HEK293T (cell line): Measurements from ENCODE around the gene EML5.

Experiments
- CTCF ChIA-PET: fragments of 350-600 bp; formaldehyde crosslinking; extraction: SDS; loops from one replicate; lab custom pipeline; 2021; ENCODE audit warnings: antibody characterized with exemption, inconsistent platforms; lab: Yijun Ruan, JAX
- POLR2A ChIA-PET: fragments of 350-600 bp; formaldehyde crosslinking; extraction: SDS; loops from one replicate; lab custom pipeline; 2020; ENCODE audit warnings: antibody characterized with exemption, inconsistent platforms; lab: Yijun Ruan, JAX
- DNase-seq: peaks from one replicate; pipeline ENCODE4 v3.0.0; 2012; ENCODE audit warnings: mixed read lengths; ENCODE audit errors: extremely low spot score
- ARNT ChIP-seq: fragments of 450-650 bp; IDR thresholded peaks from 2 replicates; pipeline ENCODE4 v1.6.1; 2017; ENCODE audit warnings: mild to moderate bottlenecking
- BHLHE40 ChIP-seq: fragments of 450-650 bp; IDR thresholded peaks from 2 replicates; pipeline ENCODE4 v1.6.1; 2016; ENCODE audit warnings: mild to moderate bottlenecking, moderate library complexity, borderline replicate concordance
- CTBP1 ChIP-seq: fragments of 450-650 bp; IDR thresholded peaks from 2 replicates; pipeline ENCODE4 v1.6.1; 2016; ENCODE audit warnings: borderline replicate concordance
- ELF4 ChIP-seq: fragments of 450-650 bp; IDR thresholded peaks from 2 replicates; pipeline ENCODE4 v1.6.1; 2017; ENCODE audit warnings: antibody characterized with exemption
- FOXA1 ChIP-seq: fragments of 450-650 bp; IDR thresholded peaks from 2 replicates; pipeline ENCODE4 v1.6.1; 2016; ENCODE audit warnings: mild to moderate bottlenecking
- FOXK2 ChIP-seq: fragments of 450-650 bp; IDR thresholded peaks from 2 replicates; pipeline ENCODE4 v1.6.1; 2016; ENCODE audit warnings: mild to moderate bottlenecking
- FOXM1 ChIP-seq: fragments of 450-650 bp; IDR thresholded peaks from 2 replicates; pipeline ENCODE4 v1.6.1; 2017; ENCODE audit warnings: mild to moderate bottlenecking, borderline replicate concordance
- HDGF ChIP-seq: fragments of 450-650 bp; IDR thresholded peaks from 2 replicates; pipeline ENCODE4 v1.6.1; 2017; ENCODE audit warnings: antibody characterized with exemption, borderline replicate concordance
- L3MBTL2 ChIP-seq: fragments of 450-650 bp; conservative IDR thresholded peaks from 2 replicates; pipeline ENCODE4 v1.6.1; 2016; ENCODE audit warnings: mild to moderate bottlenecking
- LEF1 ChIP-seq: fragments of 450-650 bp; IDR thresholded peaks from 2 replicates; pipeline ENCODE4 v1.6.1; 2017; ENCODE audit warnings: mild to moderate bottlenecking, borderline replicate concordance
- NFRKB ChIP-seq: fragments of 450-650 bp; IDR thresholded peaks from 2 replicates; pipeline ENCODE4 v1.6.1; 2016; ENCODE audit warnings: mild to moderate bottlenecking, moderate library complexity
- PKNOX1 ChIP-seq: fragments of 450-650 bp; IDR thresholded peaks from 2 replicates; pipeline ENCODE4 v1.6.1; 2016
- SP1 ChIP-seq: fragments of 450-650 bp; IDR thresholded peaks from 2 replicates; pipeline ENCODE4 v1.6.1; 2017
- SUZ12 ChIP-seq: fragments of 450-650 bp; IDR thresholded peaks from 2 replicates; pipeline ENCODE4 v1.6.1; 2016; ENCODE audit warnings: mild to moderate bottlenecking
- TARDBP ChIP-seq: fragments of 450-650 bp; IDR thresholded peaks from 2 replicates; pipeline ENCODE4 v1.6.1; 2016
- ZNF384 ChIP-seq: fragments of 450-650 bp; IDR thresholded peaks from 2 replicates; pipeline ENCODE4 v1.6.1; 2016

EML5 gene

DNA sequence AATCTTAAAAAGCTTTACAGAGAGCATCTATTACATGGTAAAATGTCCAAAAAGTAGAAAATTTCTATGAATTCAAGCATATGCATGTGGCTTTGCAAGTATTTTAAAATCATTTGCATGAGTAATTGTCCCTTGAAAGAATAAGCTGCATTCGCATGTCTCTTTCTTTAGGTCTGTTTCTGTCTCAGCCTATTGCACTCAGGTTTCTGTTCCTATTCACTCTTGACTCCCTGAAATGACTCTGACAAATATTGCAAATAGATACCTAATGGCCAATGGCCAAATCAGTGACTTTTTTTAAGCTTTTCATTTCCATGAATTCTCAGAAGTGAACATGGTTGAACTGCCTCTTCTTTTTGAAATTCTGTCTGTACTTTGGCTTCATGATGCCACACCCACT is 25.3 kb upstream of the EML5 start:
- DNase-seq, result no peak
- POLR2A ChIA-PET, result no interaction called here
- no peak for TF ChIP-seq HDGF
- no peak for TF ChIP-seq PKNOX1
- no peak for TF ChIP-seq TARDBP
- TF ChIP-seq ZNF384, result no peak
- no peak for TF ChIP-seq L3MBTL2
- no peak for TF ChIP-seq SUZ12
- no peak for TF ChIP-seq BHLHE40
- TF ChIP-seq SP1, result no peak
- no peak for TF ChIP-seq FOXK2
- CTCF ChIA-PET, result no interaction called here

DNA sequence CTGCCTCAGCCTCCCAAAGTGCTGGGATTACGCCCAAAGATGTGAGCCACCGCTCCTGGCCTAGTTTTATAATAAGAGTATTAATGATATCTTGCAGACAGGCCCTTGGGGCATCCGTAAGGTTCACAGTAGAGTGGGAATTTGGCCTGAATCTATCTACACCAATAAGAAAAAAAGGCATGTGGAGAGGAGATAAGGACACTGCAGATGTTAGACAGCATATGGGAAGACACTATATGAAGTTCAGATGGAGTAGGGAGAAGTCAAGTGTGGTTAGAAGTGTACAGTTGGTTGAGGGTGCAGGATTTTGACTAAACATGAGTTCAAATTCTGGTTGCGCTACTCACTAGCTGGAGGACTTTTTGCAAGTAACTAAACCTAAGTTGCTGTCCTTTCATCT is 23.2 kb upstream of the EML5 start:
- CTCF ChIA-PET, result no interaction called here
- POLR2A ChIA-PET, result no interaction called here
- no peak for DNase-seq
- TF ChIP-seq FOXM1, result no peak
- no peak for TF ChIP-seq BHLHE40
- TF ChIP-seq PKNOX1, result no peak
- no peak for TF ChIP-seq CTBP1
- no peak for TF ChIP-seq ZNF384
- no peak for TF ChIP-seq FOXK2
- no peak for TF ChIP-seq FOXA1
- no peak for TF ChIP-seq LEF1
- TF ChIP-seq L3MBTL2, result no peak
- TF ChIP-seq NFRKB, result no peak

DNA sequence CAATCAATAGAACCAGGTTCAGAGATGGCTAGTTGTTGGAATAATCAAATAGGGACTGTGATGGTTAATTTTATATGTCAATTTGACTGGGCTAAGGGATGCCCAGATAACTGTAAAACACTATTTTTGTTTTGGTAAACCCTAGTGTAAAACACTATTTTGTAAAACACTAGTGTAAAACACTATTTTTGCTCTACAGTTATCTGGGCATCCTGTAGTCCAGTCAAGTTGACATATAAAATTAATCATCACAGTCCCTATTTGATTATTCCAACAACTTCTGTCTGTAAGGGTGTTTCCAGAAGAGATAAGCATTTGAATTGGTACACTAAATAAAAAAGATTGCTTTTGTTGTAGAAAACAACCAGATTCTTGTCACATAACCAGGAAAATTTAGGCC is 15.6 kb upstream of the EML5 start:
- ChIA-PET CTCF (no interaction called here), POLR2A (no interaction called here)
- TF ChIP-seq BHLHE40 (no peak), LEF1 (no peak), L3MBTL2 (no peak), SUZ12 (no peak), ARNT (no peak), NFRKB (no peak), PKNOX1 (no peak), FOXM1 (no peak), ZNF384 (no peak), SP1 (no peak), CTBP1 (no peak), ELF4 (no peak)
- DNase-seq, result no peak

GRCh38 chr14:88804477-88804876 is 11.7 kb upstream of the EML5 start:
- POLR2A ChIA-PET, result no interaction called here
- CTCF ChIA-PET, result no interaction called here

DNA sequence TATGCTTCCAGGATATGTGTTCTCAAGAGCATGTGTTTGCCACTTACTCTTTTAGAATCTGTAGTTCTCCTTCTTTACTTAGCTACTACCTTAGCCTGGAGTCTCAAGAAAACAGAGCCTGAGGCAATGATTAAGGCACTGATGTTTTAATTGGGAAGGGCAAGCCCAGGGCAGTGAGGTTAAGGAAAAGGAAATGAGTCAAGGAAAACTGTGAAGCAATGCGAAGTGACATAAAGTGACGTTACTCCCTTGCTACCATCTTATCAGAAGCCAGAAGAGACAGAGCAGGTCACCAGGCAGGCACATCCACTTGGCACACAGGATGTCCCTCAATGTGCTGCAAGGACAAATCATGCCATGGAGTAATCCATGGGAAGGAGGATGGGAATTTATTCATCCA is 11.3 kb upstream of the EML5 start:
- TF ChIP-seq LEF1 (no peak), ARNT (no peak), FOXA1 (no peak), NFRKB (no peak), BHLHE40 (no peak), HDGF (no peak), FOXM1 (no peak), ZNF384 (no peak), SUZ12 (no peak), SP1 (no peak), L3MBTL2 (no peak), CTBP1 (no peak), PKNOX1 (no peak), TARDBP (no peak), FOXK2 (no peak), ELF4 (no peak)
- CTCF ChIA-PET, result no interaction called here
- no peak for DNase-seq
- POLR2A ChIA-PET, result no interaction called here

More at GRCh38 chr14:88804477-88804876, 11.7 kb upstream of the EML5 start:
- no peak for TF ChIP-seq ZNF384
- TF ChIP-seq ARNT, result no peak
- no peak for TF ChIP-seq FOXA1
- TF ChIP-seq HDGF, result no peak
- no peak for TF ChIP-seq SP1
- no peak for TF ChIP-seq BHLHE40
- no peak for TF ChIP-seq ELF4
- no peak for TF ChIP-seq NFRKB
- no peak for TF ChIP-seq CTBP1
- TF ChIP-seq FOXM1, result no peak
- TF ChIP-seq TARDBP, result no peak
- no peak for TF ChIP-seq L3MBTL2
- no peak for TF ChIP-seq PKNOX1
- no peak for TF ChIP-seq SUZ12
- TF ChIP-seq LEF1, result no peak
- TF ChIP-seq FOXK2, result no peak
- DNase-seq, result no peak
